GM18870 (cell line): ENCODE results near the gene CHTF18.

ENCODE experiments used
- ATAC-seq: cut with Tn5 transposase; IDR thresholded peaks from one replicate; pipeline ENCODE4 v1.9.1; 2021; ENCODE audit warnings: moderate library complexity; ENCODE audit not compliant: unreplicated experiment

Gene CHTF18

GRCh38 chr16:790086-790485 lies 1.7 kb downstream of the CHTF18 start:
- no peak for ATAC-seq

GRCh38 chr16:791131-791530 lies 2.7 kb downstream of the CHTF18 start:
- no peak for ATAC-seq

GRCh38 chr16:792221-792995 lies 4.0 kb downstream of the CHTF18 start:
- no peak for ATAC-seq

- ATAC-seq, result no peak
Observed at GRCh38 chr16:793414-793813, 5.0 kb downstream of the CHTF18 start.

GRCh38 chr16:794091-794822 lies 5.8 kb downstream of the CHTF18 start:
- ATAC-seq, result no peak

- ATAC-seq, result no peak
Observed at GRCh38 chr16:794853-795466, 6.5 kb downstream of the CHTF18 start.

GRCh38 chr16:795580-796229 lies 7.3 kb downstream of the CHTF18 start:
- no peak for ATAC-seq

GRCh38 chr16:796296-797119 lies 8.1 kb downstream of the CHTF18 start:
- no peak for ATAC-seq

GRCh38 chr16:797120-797420 lies 8.7 kb downstream of the CHTF18 start:
- ATAC-seq, result no peak

GRCh38 chr16:797686-798085 lies 9.3 kb downstream of the CHTF18 start:
- no peak for ATAC-seq

GRCh38 chr16:798666-799065 lies 10.2 kb downstream of the CHTF18 start:
- ATAC-seq, result no peak

GRCh38 chr16:799111-799947 lies 10.9 kb downstream of the CHTF18 start:
- ATAC-seq, result no peak

GRCh38 chr16:799948-800833 lies 11.8 kb downstream of the CHTF18 start, which contains the start of gene GNG13:
TSS of gene GNG13 (minus strand) at chr16:800734. CDS start at chr16:799077, 1,657 bp downstream.
- no peak for ATAC-seq

- ATAC-seq, result no peak
Observed at GRCh38 chr16:800834-801511, 12.6 kb downstream of the CHTF18 start.

GRCh38 chr16:801584-802363 lies 13.4 kb downstream of the CHTF18 start:
- ATAC-seq, result no peak

- no peak for ATAC-seq
Observed at GRCh38 chr16:802461-802860, 14.0 kb downstream of the CHTF18 start.

- no peak for ATAC-seq
Observed at GRCh38 chr16:802914-803753, 14.7 kb downstream of the CHTF18 start.
